Measurements from ENCODE around the gene ENDOD1. TPM values are rescaled to one million over a fixed set of nuclear protein-coding genes. Genes with fewer than 3 reads are reported as not detected.

ENDOD1 gene
- total RNA-seq, 1 experiment from 2014 or later: 0.87 TPM

- Histone ChIP-seq H2BK20ac (ENCODE audit: low read depth, low read length, poor library complexity, severe bottlenecking) (no peak overlapping the region), H2AK5ac (ENCODE audit: insufficient read length, low read length) (no peak overlapping the region), H3K56ac (ENCODE audit: insufficient read length, low read depth, low read length) (no peak overlapping the region), H2BK12ac (ENCODE audit: insufficient read length, low read depth, low read length) (no peak overlapping the region), H4K20me1 (ENCODE audit: control insufficient read depth, insufficient read depth, insufficient read length) (no peaks in the 10 kb centered on the region), H3T11ph (ENCODE audit: low read length) (no peak overlapping the region), H3K23ac (ENCODE audit: insufficient read length, low read depth, low read length) (no peak overlapping the region), H3K18ac (ENCODE audit: insufficient read length, low read depth, low read length) (peak overlapping the region; percentile 19), H3K4me1 (ENCODE audit: insufficient read depth, low read length) (peaks cover 3% of the 10 kb centered on the region; the same call in 1 of the 2 replicates), H2BK15ac (ENCODE audit: low read depth, low read length) (no peak overlapping the region), H4K8ac (replicated peaks; ENCODE audit: insufficient read length, low read depth, low read length) (no peak overlapping the region), H2BK5ac (ENCODE audit: insufficient read length, low read length) (no peak overlapping the region), H3K4ac (ENCODE audit: low read depth, low read length) (no peak overlapping the region), H3K9ac (ENCODE audit: extremely low read depth, insufficient read length, low read length) (no peak overlapping the region), H2AFZ (ENCODE audit: low read length) (no peak overlapping the region), H4K91ac (ENCODE audit: insufficient read length, low read depth, low read length) (no peak overlapping the region), H3K27ac (ENCODE audit: insufficient read length, low read depth, low read length) (no peak overlapping the region), H3K14ac (ENCODE audit: insufficient read depth, low read length) (no peak overlapping the region), H3K27me3 (ENCODE audit: insufficient read depth, low read length) (no peaks in the 10 kb centered on the region), H3K79me2 (ENCODE audit: insufficient read depth, low read length) (no peaks in the 10 kb centered on the region), H4K5ac (ENCODE audit: insufficient read length, low read depth, low read length) (no peak overlapping the region), H3K9me3 (ENCODE audit: control insufficient read depth, low read depth, low read length) (no peaks in the 10 kb centered on the region), H2BK120ac (ENCODE audit: low read depth, low read length, poor library complexity, severe bottlenecking) (no peak overlapping the region), H3K79me1 (ENCODE audit: insufficient read depth, low read depth, low read length, poor library complexity, severe bottlenecking) (no peaks in the 10 kb centered on the region), H3K23me2 (ENCODE audit: insufficient read length, low read depth, low read length, poor library complexity, severe bottlenecking) (no peaks in the 10 kb centered on the region), H3K4me2 (ENCODE audit: insufficient read depth, insufficient read length, low read length) (no peak overlapping the region)
- Mint-ChIP-seq H3K4me1 (peaks cover 6 to 11% of the 10 kb centered on the region in 2 experiments), H3K36me3 (ENCODE audit: insufficient read depth in 1 of 3, low read depth in 3 of 3) (no peaks in the 10 kb centered on the region), H3K27me3 (ENCODE audit: low read depth) (peaks cover 18% of the 10 kb centered on the region), H3K9me3 (no peaks in the 10 kb centered on the region), H3K4me3 (no peak overlapping the region), H3K27ac (no peak overlapping the region)
- WGBS (ENCODE audit: extremely low coverage, insufficient read length, low lambda C conversion rate): no CpG with 5 or more reads among the region's 4 CpGs
- TF ChIP-seq CTCF (conservative IDR thresholded peaks at IDR 0.05): no peak
- DNase-seq: no peak
These were observed 8.2 kb upstream of the ENDOD1 start for GRCh38 chr11:95081412-95081811.

All from H9 (cell line).